Endodermal cell (in vitro differentiated cells): ENCODE data around the gene PNKD. TPM values are rescaled to one million over a fixed set of nuclear protein-coding genes. Genes with fewer than 3 reads are reported as not detected.

Experiments
- DNase-seq: peaks from one replicate; pipeline ENCODE4 v3.0.0-alpha.2; 2017
- H3K27ac ChIP-seq: 2 replicates; pipeline ENCODE4 v1.5.1; 2013; ENCODE audit warnings: mild to moderate bottlenecking, low read depth, low read length, moderate library complexity
- H3K27me3 ChIP-seq: 2 replicates; pipeline ENCODE4 v1.6.1; 2013; ENCODE audit warnings: mild to moderate bottlenecking, low read length, moderate library complexity; ENCODE audit not compliant: insufficient read depth, control insufficient read depth, poor library complexity, severe bottlenecking
- H3K36me3 ChIP-seq: 2 replicates; pipeline ENCODE4 v1.7.0; 2013; ENCODE audit warnings: mild to moderate bottlenecking, low read length, moderate library complexity; ENCODE audit not compliant: control insufficient read depth, insufficient read depth
- H3K4me1 ChIP-seq: one replicate; pipeline ENCODE4 v1.7.0; 2013; ENCODE audit warnings: low read length; ENCODE audit not compliant: control insufficient read depth, insufficient read depth
- H3K4me3 ChIP-seq: 2 replicates; pipeline ENCODE4 v1.5.1; 2013; ENCODE audit warnings: mild to moderate bottlenecking, low read length, moderate library complexity
- H3K9ac ChIP-seq: 2 replicates; pipeline ENCODE4 v1.6.1; 2013; ENCODE audit warnings: mild to moderate bottlenecking, low read length, moderate library complexity; ENCODE audit not compliant: poor library complexity, severe bottlenecking; ENCODE audit errors: extremely low read depth
- H3K9me3 ChIP-seq: 2 replicates; pipeline ENCODE4 v1.6.1; 2013; ENCODE audit warnings: mild to moderate bottlenecking, low read length, moderate library complexity; ENCODE audit not compliant: control insufficient read depth
- H3K27ac Mint-ChIP-seq: 2 replicates; pipeline ENCODE4 v1.8.0; 2020; ENCODE audit warnings: mixed read lengths
- H3K27me3 Mint-ChIP-seq: 2 replicates; pipeline ENCODE4 v1.8.0; 2021; ENCODE audit warnings: mild to moderate bottlenecking, mixed read lengths; ENCODE audit not compliant: insufficient read depth
- H3K36me3 Mint-ChIP-seq: 2 replicates; pipeline ENCODE4 v1.8.0; 2020; ENCODE audit warnings: low read depth, mixed read lengths
- H3K4me1 Mint-ChIP-seq: 2 replicates; pipeline ENCODE4 v1.8.0; 2020; ENCODE audit warnings: mixed read lengths
- H3K4me3 Mint-ChIP-seq: 2 replicates; pipeline ENCODE4 v1.8.0; 2020; ENCODE audit warnings: mild to moderate bottlenecking, moderate library complexity, mixed read lengths
- H3K9me3 Mint-ChIP-seq: 2 replicates; pipeline ENCODE4 v1.8.0; 2020; ENCODE audit warnings: mild to moderate bottlenecking, mixed read lengths
- CTCF ChIP-seq: fragments of 200-600 bp; sonication (generic); conservative IDR thresholded peaks from 2 replicates; pipeline ENCODE4 v1.5.0; 2021; ENCODE audit warnings: antibody characterized with exemption, mild to moderate bottlenecking
- WGBS, 2 experiments: methylation state at CpG; one replicate each; pipeline versions ENCODE4 v1.1.5 to v1.1.7; 2013; ENCODE audit warnings: missing lambda C conversion rate in 2 of 2, mixed read lengths in 1 of 2; ENCODE audit not compliant: insufficient coverage in 1 of 2, insufficient read length in 1 of 2; 5-methylcytosine and 5-hydroxymethylcytosine counted together
- total RNA-seq, 2 donors: library from RNA; stranded (reverse); fragmentation: NEBNext Ultra II Directional in 1 of 2; extraction: Animal tissue kit (Norgen Biotek cat#: 25700) in 1 of 2; gene quantifications; 2 replicates in 1 of 2; 3 replicates in 1 of 2; pipeline ENCODE4 v1.2.1, GENCODE V29; 2021

The PNKD gene
- total RNA-seq, 2 donors from 2014 or later: 33.9 to 39.6 TPM

DNA sequence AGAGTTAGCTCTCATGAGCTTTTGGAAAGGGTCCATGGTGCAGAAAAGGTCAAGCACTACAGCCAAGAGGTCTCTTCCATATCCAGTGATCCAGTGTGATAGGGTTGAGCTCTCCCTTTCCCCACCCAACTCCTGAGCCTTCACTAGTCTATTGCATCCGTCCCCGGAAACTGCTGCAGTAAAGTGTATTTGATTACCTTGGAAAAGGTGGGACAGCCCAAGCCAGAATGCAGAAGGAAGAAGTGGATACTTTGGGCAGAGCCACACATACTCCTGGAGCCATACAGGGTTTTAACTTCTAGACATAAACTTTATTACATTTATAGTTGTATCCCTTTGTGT is 3.6 kb downstream of the PNKD start:
- no peaks in the 10 kb centered on the region for H3K9me3 Mint-ChIP-seq
- TF ChIP-seq CTCF: no peak
- no peak overlapping the region for H3K4me3 ChIP-seq
- WGBS, 2 experiments: 70 to 100% methylated on average over 2 of the region's 2 CpGs
- no peak overlapping the region for H3K4me3 Mint-ChIP-seq
- peaks cover 18% of the 10 kb centered on the region for H3K4me1 Mint-ChIP-seq
- no peaks in the 10 kb centered on the region for H3K27me3 Mint-ChIP-seq
- H3K9ac ChIP-seq: no peak overlapping the region
- no peak for DNase-seq
- no peaks in the 10 kb centered on the region for H3K27me3 ChIP-seq
- no peak overlapping the region for H3K27ac ChIP-seq
- peaks cover 3% of the 10 kb centered on the region for H3K4me1 ChIP-seq
- no peak overlapping the region for H3K27ac Mint-ChIP-seq
- H3K36me3 ChIP-seq: peaks cover 42% of the 10 kb centered on the region
- peaks cover 38% of the 10 kb centered on the region for H3K36me3 Mint-ChIP-seq
- no peaks in the 10 kb centered on the region for H3K9me3 ChIP-seq

DNA sequence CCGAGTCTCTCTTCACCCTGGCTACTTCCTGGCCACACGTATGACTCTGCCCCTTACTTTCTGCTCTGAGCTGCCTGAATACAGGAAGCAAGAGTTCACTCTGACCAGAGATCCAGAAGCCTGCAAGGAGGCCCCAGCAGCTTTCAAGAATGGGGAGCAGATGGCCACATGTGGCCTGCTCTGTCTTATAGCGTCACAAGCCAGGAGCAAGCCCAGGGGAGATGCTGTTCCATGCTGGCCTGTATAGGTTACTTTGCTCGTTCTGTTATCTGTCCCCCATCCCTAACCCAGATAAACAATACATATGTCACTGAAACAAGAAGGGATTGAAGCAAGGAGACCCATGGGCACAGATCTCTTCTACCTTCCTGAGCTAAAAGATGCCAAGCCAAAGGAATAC is 4.3 kb downstream of the PNKD start:
- no peak overlapping the region for H3K4me3 Mint-ChIP-seq
- WGBS, 2 experiments: 93% methylated on average over 2 to 4 of the region's 4 CpGs
- H3K27ac Mint-ChIP-seq: no peak overlapping the region
- Histone ChIP-seq H3K27ac (no peak overlapping the region), H3K9me3 (no peaks in the 10 kb centered on the region), H3K9ac (no peak overlapping the region), H3K36me3 (peaks cover 42% of the 10 kb centered on the region), H3K27me3 (no peaks in the 10 kb centered on the region), H3K4me3 (no peak overlapping the region), H3K4me1 (peaks cover 3% of the 10 kb centered on the region)
- H3K9me3 Mint-ChIP-seq: no peaks in the 10 kb centered on the region
- no peak for TF ChIP-seq CTCF
- H3K36me3 Mint-ChIP-seq: peaks cover 37% of the 10 kb centered on the region
- peaks cover 13% of the 10 kb centered on the region for H3K4me1 Mint-ChIP-seq
- DNase-seq: no peak
- no peaks in the 10 kb centered on the region for H3K27me3 Mint-ChIP-seq

GRCh38 chr2:218275371-218276072 is 5.2 kb downstream of the PNKD start:
- Mint-ChIP-seq H3K36me3 (peaks cover 44% of the 10 kb centered on the region), H3K9me3 (no peaks in the 10 kb centered on the region), H3K4me3 (no peak overlapping the region), H3K27me3 (no peaks in the 10 kb centered on the region), H3K27ac (no peak overlapping the region), H3K4me1 (peaks cover 13% of the 10 kb centered on the region)
- peaks cover 46% of the 10 kb centered on the region for H3K36me3 ChIP-seq
- H3K9me3 ChIP-seq: no peaks in the 10 kb centered on the region
- no peak overlapping the region for H3K27ac ChIP-seq
- no peak for DNase-seq
- H3K4me1 ChIP-seq: peaks cover 3% of the 10 kb centered on the region
- no peak overlapping the region for H3K4me3 ChIP-seq
- WGBS, 2 experiments: 88 to 92% methylated on average over 9 of the region's 9 CpGs
- no peak overlapping the region for H3K9ac ChIP-seq
- no peak for TF ChIP-seq CTCF
- no peaks in the 10 kb centered on the region for H3K27me3 ChIP-seq
